Neural progenitor cell (in vitro differentiated cells): ENCODE results near the gene CETP. TPM values are rescaled to one million over a fixed set of nuclear protein-coding genes. Genes with fewer than 3 reads are reported as not detected.

ENCODE experiments used
- DNase-seq: peaks from one replicate; pipeline ENCODE4 v3.0.0-alpha.2; 2016; ENCODE audit warnings: low spot score
- H2AFZ ChIP-seq: fragments of 200-600 bp; sonication (generic); replicated peaks from 2 replicates; pipeline ENCODE4 v1.6.1; 2016; ENCODE audit warnings: antibody characterized with exemption
- H3F3A ChIP-seq: fragments of 200-600 bp; sonication (generic); 2 replicates; pipeline ENCODE4 v1.6.1; 2016; ENCODE audit warnings: antibody characterized with exemption, low read depth
- H3K27ac ChIP-seq: fragments of 200-600 bp; sonication (generic); 2 replicates; pipeline ENCODE4 v1.5.1; 2016; ENCODE audit warnings: mild to moderate bottlenecking
- H3K27me3 ChIP-seq: fragments of 200-600 bp; sonication (generic); 2 replicates; pipeline ENCODE4 v1.6.1; 2016; ENCODE audit warnings: mild to moderate bottlenecking, moderate library complexity
- H3K36me3 ChIP-seq: fragments of 200-600 bp; sonication (generic); 2 replicates; pipeline ENCODE4 v1.5.1; 2016
- H3K4me1 ChIP-seq: fragments of 200-600 bp; sonication (generic); 2 replicates; pipeline ENCODE4 v1.6.1; 2016; ENCODE audit warnings: mixed run types
- H3K4me2 ChIP-seq: fragments of 200-600 bp; sonication (generic); 2 replicates; pipeline ENCODE4 v1.6.1; 2016
- H3K4me3 ChIP-seq: fragments of 200-600 bp; sonication (generic); 2 replicates; pipeline ENCODE4 v1.5.1; 2016
- H3K79me2 ChIP-seq: fragments of 200-600 bp; sonication (generic); 2 replicates; pipeline ENCODE4 v1.6.1; 2016; ENCODE audit warnings: low read depth
- H3K9ac ChIP-seq: fragments of 200-600 bp; sonication (generic); 2 replicates; pipeline ENCODE4 v1.6.1; 2016
- H3K9me3 ChIP-seq: fragments of 200-600 bp; sonication (generic); 2 replicates; pipeline ENCODE4 v1.5.1; 2016; ENCODE audit warnings: low read depth
- H4K20me1 ChIP-seq: fragments of 200-600 bp; sonication (generic); 2 replicates; pipeline ENCODE4 v1.6.1; 2016; ENCODE audit warnings: low read depth
- H3K27ac Mint-ChIP-seq: 3 replicates; pipeline ENCODE4 v1.8.0; 2021; ENCODE audit warnings: mixed read lengths
- H3K27me3 Mint-ChIP-seq: 2 replicates; pipeline ENCODE4 v1.8.0; 2022; ENCODE audit warnings: low read depth, mild to moderate bottlenecking, inconsistent platforms, moderate library complexity, mixed read lengths; ENCODE audit not compliant: insufficient read depth
- H3K36me3 Mint-ChIP-seq: 3 replicates; pipeline ENCODE4 v1.8.0; 2021; ENCODE audit warnings: mixed read lengths
- H3K4me1 Mint-ChIP-seq: 3 replicates; pipeline ENCODE4 v1.8.0; 2021; ENCODE audit warnings: mixed read lengths
- H3K4me3 Mint-ChIP-seq: 3 replicates; pipeline ENCODE4 v1.8.0; 2021; ENCODE audit warnings: mild to moderate bottlenecking, moderate library complexity, mixed read lengths
- H3K9me3 Mint-ChIP-seq: 3 replicates; pipeline ENCODE4 v1.8.0; 2020; ENCODE audit warnings: mixed read lengths
- CTCF ChIP-seq: fragments of 200-600 bp; sonication (generic); IDR thresholded peaks from 2 replicates; pipeline ENCODE4 v1.5.1; 2017; ENCODE audit warnings: antibody characterized with exemption, mild to moderate bottlenecking
- EZH2 ChIP-seq: fragments of 200-600 bp; sonication (generic); IDR thresholded peaks from 2 replicates; pipeline ENCODE4 v1.6.1; 2017; ENCODE audit warnings: antibody characterized with exemption, mild to moderate bottlenecking, moderate library complexity
- EZH2phosphoT487 ChIP-seq: fragments of 200-600 bp; sonication (generic); IDR thresholded peaks from 2 replicates; pipeline ENCODE4 v1.6.1; 2017; ENCODE audit warnings: antibody characterized with exemption
- total RNA-seq: library from RNA; depleted of rRNA; stranded (reverse); fragments of >200 nt; gene quantifications from 2 replicates; pipeline ENCODE4 v1.2.3, GENCODE V29; 2015; ENCODE audit warnings: low replicate concordance

CETP gene
- total RNA-seq, 1 donor from 2014 or later = 0.28 TPM

DNA sequence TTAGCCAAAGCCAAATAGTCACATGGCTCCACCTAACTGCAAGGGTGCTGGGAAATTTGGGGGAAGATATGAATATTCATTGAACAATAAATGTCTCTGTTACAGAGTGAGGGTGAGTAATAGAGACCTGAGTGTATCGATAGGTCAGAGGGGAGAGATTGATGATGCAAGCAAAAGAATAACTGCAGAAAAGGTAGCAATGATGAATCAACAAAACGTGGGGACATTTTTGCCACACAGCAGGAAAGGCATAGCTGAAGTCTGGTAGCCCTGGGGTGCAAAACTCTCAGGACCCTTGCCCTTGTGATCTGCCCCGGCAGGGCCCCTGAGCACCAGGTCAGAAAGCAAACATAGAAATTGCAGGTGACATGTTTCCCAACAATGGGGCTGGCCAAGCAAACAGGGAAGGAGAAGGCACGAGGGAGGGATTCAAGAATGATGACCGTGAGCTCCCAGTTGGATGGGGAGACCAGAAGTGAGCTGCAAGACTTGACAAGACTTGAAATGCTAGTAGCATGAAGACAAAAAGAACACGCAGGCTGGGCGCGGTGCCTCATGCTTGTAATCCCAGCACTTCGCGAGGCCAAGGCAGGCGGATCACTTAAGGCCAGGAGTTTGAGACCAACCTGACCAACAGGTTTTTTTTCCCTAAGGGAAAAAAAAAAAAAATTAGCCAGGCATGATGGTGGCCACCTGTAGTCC lies 42.5 kb upstream of the CETP start:
- no peaks in the 10 kb centered on the region for H3K4me1 ChIP-seq
- Mint-ChIP-seq H3K4me1 (peaks cover 11% of the 10 kb centered on the region), H3K36me3 (no peaks in the 10 kb centered on the region), H3K4me3 (no peak overlapping the region), H3K27me3 (no peaks in the 10 kb centered on the region), H3K27ac (no peak overlapping the region), H3K9me3 (peaks cover 2% of the 10 kb centered on the region)
- no peak overlapping the region for H3K4me3 ChIP-seq
- no peak for TF ChIP-seq EZH2
- TF ChIP-seq CTCF = no peak
- TF ChIP-seq EZH2phosphoT487 = no peak
- H3K9me3 ChIP-seq = no peaks in the 10 kb centered on the region
- H3K9ac ChIP-seq = no peak overlapping the region
- no peaks in the 10 kb centered on the region for H3K27me3 ChIP-seq
- H3K4me2 ChIP-seq = no peak overlapping the region
- H3F3A ChIP-seq = no peaks in the 10 kb centered on the region
- no peaks in the 10 kb centered on the region for H3K79me2 ChIP-seq
- DNase-seq = no peak
- H3K36me3 ChIP-seq = no peaks in the 10 kb centered on the region
- no peak overlapping the region for H2AFZ ChIP-seq
- H4K20me1 ChIP-seq = no peaks in the 10 kb centered on the region
- no peak overlapping the region for H3K27ac ChIP-seq

DNA sequence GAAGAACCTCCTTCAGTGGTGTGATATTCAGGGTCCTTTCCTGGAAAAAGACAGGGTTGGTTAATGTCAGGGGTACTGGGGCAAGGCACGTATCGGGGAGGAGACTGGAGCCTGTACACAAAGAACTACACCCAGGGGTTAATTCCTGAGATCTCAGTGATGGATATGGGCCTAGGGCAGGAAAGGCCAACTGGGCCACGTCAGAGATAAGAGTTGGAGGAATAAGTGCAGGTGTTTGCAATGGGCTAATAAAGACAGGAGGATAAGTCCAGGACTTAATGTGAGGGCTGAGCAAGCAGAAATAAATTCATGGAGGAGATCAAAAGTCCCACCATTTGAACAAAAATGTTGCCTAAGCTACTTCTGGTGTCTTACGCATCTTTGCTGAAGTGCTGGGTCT lies 40.2 kb upstream of the CETP start:
- Mint-ChIP-seq H3K36me3 (no peaks in the 10 kb centered on the region), H3K27ac (no peak overlapping the region), H3K4me1 (peaks cover 1% of the 10 kb centered on the region), H3K4me3 (no peak overlapping the region), H3K9me3 (peaks cover 2% of the 10 kb centered on the region), H3K27me3 (no peaks in the 10 kb centered on the region)
- Histone ChIP-seq H3K4me3 (no peak overlapping the region), H2AFZ (no peak overlapping the region), H3F3A (no peaks in the 10 kb centered on the region), H3K9me3 (no peaks in the 10 kb centered on the region), H3K27me3 (no peaks in the 10 kb centered on the region), H3K36me3 (no peaks in the 10 kb centered on the region), H3K27ac (no peak overlapping the region), H3K9ac (no peak overlapping the region), H3K4me2 (no peak overlapping the region), H4K20me1 (no peaks in the 10 kb centered on the region), H3K79me2 (no peaks in the 10 kb centered on the region), H3K4me1 (no peaks in the 10 kb centered on the region)
- no peak for DNase-seq
- no peak for TF ChIP-seq CTCF
- no peak for TF ChIP-seq EZH2phosphoT487
- TF ChIP-seq EZH2 = no peak

DNA sequence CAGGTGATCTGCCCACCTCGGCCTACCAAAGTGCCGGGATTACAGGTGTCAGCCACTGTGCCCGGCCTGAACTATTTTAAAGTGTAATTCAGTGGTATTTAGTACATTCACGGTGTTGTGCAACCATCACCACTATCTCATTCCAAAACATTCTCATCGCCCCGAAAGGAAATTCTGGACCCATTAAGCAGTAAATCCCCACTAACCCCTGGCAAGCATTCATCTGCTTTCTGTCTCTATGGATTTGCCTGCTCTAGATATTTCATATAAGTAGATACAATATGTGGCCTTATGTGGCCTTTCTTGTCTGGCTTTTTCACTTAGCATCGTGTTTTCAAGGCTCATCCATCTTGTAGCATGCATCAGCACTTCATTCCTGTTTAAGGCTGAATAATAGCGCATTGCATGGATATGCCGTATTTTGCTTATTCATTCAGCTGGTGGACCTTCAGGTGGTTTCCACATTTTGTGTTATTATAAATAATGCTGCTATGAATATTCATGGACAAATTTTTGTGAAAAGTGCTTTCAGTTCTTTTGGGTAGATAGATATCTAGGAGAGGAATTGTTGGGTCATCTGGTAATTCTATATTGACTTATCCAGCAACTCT lies 38.2 kb upstream of the CETP start:
- Histone ChIP-seq H3K4me2 (no peak overlapping the region), H2AFZ (no peak overlapping the region), H3K9me3 (no peaks in the 10 kb centered on the region), H3F3A (no peaks in the 10 kb centered on the region), H3K4me1 (no peaks in the 10 kb centered on the region), H3K9ac (no peak overlapping the region), H3K36me3 (no peaks in the 10 kb centered on the region), H3K79me2 (no peaks in the 10 kb centered on the region), H4K20me1 (no peaks in the 10 kb centered on the region), H3K27me3 (no peaks in the 10 kb centered on the region), H3K27ac (no peak overlapping the region), H3K4me3 (no peak overlapping the region)
- Mint-ChIP-seq H3K4me1 (no peaks in the 10 kb centered on the region), H3K36me3 (no peaks in the 10 kb centered on the region), H3K9me3 (no peaks in the 10 kb centered on the region), H3K27ac (no peak overlapping the region), H3K4me3 (no peak overlapping the region), H3K27me3 (no peaks in the 10 kb centered on the region)
- DNase-seq = no peak
- no peak for TF ChIP-seq EZH2
- no peak for TF ChIP-seq CTCF
- no peak for TF ChIP-seq EZH2phosphoT487
